OCI-LY3 (cell line): ENCODE results near the gene RTBDN.

Experiments used
- CTCF ChIP-seq: fragments of 200-600, 300-600 bp; sonication (generic); IDR thresholded peaks from 2 replicates; pipeline ENCODE4 v1.5.1; 2014; ENCODE audit warnings: antibody characterized with exemption, low read length, low read depth
- EZH2phosphoT487 ChIP-seq: fragments of 200-600 bp; shearing (Covaris generic); IDR thresholded peaks from 2 replicates; pipeline ENCODE4 v1.6.1; 2018; ENCODE audit warnings: antibody characterized with exemption, mixed run types, low read depth

DNA sequence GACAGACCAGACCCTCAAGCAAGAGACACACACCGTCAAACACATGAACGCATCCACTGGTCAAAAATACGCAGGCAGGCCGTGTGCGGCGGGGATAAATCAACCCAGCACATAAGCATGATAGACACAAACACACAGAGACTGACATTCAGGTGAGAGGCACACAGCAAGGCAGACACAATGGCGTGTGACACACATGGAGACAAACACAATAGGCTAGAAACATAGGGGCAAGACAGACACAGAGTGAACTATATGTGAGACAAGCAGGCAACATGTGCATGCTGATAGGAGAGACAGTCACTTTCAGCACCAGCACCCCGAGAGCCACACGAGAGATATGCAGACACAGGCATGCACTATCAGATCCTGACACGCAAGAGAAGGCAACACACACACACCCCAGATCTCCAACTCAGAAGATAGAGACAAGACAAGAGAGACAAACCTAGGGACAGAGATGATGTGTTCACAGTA is 49.9 kb downstream of the RTBDN start:
- TF ChIP-seq CTCF = no peak
- TF ChIP-seq EZH2phosphoT487 = no peak
